ENCODE data around the gene ARL13B.

GRCh38 chr3:93981649-93982048 is 1.7 kb downstream of the ARL13B start:
- TF ChIP-seq CTCF (IDR thresholded peaks at IDR 0.05; ENCODE audit: low read depth, low read length, poor library complexity, severe bottlenecking) (no peak), EZH2phosphoT487 (IDR thresholded peaks at IDR 0.05; ENCODE audit: borderline replicate concordance, low read length) (no peak)

All from DOHH2 (cell line).